Amniotic epithelial cell (primary cell): ENCODE measurements around the gene ARHGAP11A.
"Not testable (repeated sequence)": the region's sequence is repeated elsewhere in the genome, so short reads cannot be mapped to it uniquely, and the experiment has no call there.

Source experiments
- DNase-seq: peaks from one replicate; pipeline ENCODE4 v3.0.0-alpha.2; 2010; ENCODE audit warnings: low read depth

Gene ARHGAP11A

DNA sequence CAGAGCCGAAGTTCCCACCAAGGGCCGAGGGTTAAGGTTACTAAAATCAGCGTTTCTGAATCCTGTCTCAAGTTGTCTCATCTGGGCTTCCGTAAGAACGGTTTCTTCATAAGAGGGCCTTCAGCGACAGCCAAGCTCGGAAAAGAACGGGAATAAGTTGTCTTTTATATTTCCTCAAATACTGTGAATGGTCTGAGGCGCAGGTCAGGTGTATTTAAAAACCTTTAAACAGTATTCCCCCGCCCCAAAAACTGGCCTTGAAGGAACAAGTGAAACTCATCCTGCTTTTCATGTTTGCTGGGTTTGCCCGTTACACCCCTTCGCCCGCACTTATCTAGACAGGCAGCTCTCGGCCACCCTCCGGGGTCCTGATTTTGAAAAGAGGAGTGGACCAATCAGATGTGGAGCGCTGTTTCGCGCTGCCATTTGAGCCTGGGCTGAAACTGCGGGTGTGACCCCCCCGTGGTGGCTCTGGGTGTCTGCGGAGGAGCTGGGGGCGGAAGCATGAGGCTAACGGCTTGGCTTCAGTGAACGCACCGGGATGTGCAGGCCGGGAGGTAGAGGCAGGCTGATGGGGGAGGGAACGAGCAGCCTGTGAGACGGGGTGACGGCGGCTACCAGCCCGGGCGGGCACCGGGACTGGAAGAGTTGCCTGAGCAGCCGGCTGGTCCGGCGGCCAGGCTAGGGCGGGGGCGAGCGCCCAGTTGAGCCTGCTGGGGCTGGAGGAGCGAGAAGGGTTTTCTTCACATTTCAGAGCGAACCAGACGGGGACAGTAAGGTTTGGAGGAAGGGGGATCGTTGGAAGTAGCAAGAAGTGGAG is at the start of gene ARHGAP11A:
Gene ARHGAP11A (plus strand): TSS at position 454 of the 820 bp plus-strand sequence. CDS start 708 bp downstream, outside the sequence.
- DNase-seq, result peak; percentile 94

DNA sequence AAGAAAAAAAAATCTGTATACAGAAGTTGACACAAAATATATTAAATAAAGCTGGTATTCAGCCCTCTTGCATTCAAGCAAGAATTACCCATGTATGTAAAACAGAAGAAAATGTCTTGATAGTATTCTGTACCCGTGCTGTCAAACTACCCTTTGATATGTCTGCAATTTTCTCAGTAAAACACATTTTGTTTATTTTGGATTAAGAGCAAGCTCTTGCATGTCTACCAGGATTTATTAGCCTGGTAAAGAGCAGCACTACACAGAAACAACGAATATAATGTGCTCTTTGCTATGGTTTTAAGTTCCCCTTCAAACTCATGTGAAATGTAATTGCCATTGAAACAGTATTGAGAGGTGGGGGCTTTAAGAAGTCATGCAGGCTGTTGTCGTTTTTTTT is 46.3 kb upstream of the ARHGAP11A start:
- not testable (repeated sequence) for DNase-seq

- not testable (repeated sequence) for DNase-seq
These were observed 36.8 kb upstream of the ARHGAP11A start for GRCh38 chr15:32578482-32578881.

DNA sequence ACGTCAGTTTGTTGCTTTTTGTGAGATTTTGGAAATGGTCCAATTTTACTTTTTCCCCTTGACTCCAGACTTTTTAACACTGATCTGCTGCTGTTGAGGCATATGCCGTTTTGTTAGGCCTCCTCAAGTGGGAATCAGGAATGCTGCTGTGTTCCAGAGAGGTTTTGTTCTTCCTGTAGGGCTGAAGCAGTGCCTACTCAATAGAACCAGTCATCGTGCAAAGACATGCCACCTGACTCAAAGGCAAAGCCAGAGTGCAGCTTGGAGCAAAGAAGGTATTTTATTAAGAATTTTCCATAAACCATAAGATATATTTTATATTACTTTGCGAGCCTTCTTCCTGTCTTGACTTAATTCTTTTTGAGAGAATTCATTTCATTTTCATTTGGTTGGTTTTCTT is 29.5 kb upstream of the ARHGAP11A start:
- DNase-seq, result not testable (repeated sequence)

DNA sequence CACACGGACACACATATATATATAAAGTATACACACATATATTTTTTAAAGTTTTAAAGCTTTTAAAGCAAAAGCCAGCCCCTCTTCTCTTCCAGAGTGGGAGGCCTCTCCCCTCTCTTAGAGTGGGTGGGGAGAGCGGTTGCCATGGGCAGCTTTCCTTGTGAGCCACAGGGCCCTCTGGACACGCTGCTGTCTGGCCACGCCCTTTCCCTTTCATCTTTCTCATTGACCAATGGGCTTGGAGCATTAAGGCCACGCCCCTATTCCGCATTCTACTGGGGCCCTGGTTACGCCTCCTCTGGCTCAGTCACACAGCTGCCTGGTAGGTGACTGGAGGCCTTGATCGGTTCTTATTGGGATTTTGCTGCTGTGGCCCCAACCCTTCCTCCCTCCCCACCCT is 22.2 kb upstream of the ARHGAP11A start, which contains the start of gene GOLGA8N:
Gene GOLGA8N (plus strand): TSS at position 306 of the 400 bp plus-strand sequence.
- not testable (repeated sequence) for DNase-seq

DNA sequence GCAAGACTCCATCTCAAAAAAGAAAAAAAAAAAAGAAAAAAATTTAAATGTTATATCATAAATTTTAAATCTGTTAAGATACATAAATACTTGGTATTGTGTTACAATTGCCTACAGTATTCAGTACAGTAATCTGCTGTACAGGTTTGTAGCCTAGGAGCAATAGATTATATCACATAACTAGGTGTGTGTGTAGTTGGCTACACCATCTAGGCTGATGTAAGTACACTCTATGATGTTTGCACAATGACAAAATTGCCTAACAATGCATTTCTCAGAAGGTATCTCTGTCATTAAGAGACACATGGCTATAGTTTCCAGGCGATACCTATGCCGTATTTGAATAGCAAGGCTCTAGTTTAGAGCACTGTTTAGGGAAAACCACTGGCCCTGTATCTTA is 5.8 kb upstream of the ARHGAP11A start:
- not testable (repeated sequence) for DNase-seq

- peak; percentile 51 for DNase-seq
These were observed 4.6 kb upstream of the ARHGAP11A start for GRCh38 chr15:32610719-32611118.

GRCh38 chr15:32614712-32615050 is 623 bp upstream of the ARHGAP11A start:
- not testable (repeated sequence) for DNase-seq

DNA sequence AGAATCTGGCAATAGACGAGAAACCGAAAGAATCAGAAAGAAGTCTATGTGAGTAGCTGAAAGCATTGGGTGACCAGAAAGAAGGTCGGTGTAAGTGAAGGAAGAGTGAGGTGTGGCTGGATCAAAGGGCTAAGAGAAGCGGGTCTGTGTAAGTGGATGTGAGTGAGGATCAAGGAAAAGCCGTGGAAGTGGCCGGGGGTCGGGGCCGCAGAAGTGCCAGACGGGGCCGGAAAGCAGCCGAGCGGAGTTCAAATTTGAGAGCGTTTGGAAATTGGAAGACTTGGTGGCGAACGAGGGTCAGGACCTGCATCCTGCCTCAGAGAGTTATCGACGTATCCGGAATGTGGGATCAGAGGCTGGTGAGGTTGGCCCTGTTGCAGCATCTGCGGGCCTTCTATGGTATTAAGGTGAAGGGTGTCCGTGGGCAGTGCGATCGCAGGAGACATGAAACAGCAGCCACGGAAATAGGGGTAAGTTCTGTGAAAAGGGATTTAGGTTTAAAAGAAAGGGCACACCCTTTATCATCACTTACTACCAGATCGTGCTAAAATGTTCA is 645 bp downstream of the ARHGAP11A start:
- peak; percentile 21 for DNase-seq

DNA sequence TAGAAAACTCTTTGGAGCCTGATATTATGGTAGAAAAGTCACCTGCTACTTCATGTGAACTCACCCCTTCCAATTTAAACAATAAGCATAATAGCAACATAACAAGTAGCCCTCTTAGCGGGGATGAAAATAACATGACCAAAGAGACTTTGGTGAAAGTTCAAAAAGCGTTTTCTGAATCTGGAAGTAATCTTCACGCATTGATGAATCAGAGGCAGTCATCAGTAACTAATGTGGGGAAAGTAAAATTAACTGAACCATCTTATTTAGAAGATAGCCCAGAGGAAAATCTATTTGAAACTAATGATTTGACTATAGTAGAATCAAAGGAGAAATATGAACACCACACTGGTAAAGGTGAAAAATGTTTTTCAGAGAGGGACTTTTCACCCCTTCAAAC is 21.1 kb downstream of the ARHGAP11A start:
- DNase-seq, result no peak

DNA sequence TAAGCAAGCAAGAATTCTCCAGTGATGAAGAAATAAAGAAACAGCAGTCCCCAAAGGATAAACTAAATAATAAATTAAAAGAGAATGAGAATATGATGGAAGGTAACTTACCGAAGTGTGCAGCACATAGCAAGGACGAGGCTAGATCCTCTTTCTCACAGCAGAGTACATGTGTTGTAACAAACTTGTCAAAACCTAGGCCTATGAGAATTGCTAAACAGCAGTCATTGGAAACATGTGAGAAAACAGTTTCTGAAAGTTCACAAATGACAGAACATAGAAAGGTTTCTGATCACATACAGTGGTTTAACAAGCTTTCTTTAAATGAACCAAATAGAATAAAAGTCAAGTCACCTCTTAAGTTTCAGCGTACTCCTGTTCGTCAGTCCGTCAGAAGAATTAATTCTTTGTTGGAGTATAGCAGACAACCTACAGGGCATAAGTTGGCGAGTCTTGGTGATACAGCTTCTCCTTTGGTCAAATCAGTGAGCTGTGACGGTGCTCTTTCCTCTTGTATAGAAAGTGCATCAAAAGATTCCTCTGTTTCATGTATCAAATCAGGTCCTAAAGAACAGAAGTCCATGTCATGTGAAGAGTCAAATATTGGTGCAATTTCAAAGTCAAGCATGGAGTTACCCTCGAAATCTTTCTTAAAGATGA is 21.7 kb downstream of the ARHGAP11A start:
- no peak for DNase-seq

- DNase-seq, result no peak
These were observed 22.4 kb downstream of the ARHGAP11A start for GRCh38 chr15:32637704-32638103.

GRCh38 chr15:32641517-32642059 is 26.3 kb downstream of the ARHGAP11A start, which contains the start of gene SCG5:
TSS of gene SCG5 (plus strand) at chr15:32641710. CDS start at chr15:32643593, 1,883 bp downstream.
- peak; percentile 76 for DNase-seq

DNA sequence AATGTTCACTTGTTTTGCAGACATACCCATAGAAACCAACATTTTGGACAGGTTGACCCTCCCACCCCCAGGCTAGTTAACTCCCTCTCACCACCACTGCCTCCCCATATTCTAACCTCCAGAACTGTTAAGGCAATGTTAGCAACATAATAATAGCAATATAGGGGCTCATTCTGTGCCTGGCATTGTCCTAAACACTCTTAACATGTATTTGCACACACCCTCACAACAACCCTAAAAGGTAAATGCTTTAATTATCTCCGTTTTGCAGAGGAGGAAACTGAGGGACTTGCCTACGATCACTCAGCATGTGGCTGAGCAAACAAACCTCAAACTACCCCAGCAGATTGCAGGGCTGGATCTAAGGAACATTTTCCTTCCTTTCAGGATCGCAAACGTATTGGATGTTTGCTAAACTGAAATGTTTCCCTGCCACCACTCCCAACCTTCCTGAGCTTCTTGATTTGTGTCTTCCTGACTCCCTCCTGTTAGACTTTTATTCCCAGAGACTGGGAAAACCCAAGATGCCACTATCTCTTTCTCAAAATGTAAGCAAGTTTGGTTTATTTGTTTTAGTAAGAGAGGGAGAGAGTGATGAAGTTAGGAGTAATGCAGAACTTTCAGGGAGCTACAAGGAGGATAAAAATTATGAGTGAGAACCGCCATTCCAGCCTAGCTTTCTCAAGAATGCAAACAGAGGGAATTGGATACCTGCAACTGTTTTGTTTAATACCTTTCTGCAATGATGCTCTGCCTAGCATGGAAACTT is 27.5 kb downstream of the ARHGAP11A start:
- no peak for DNase-seq

DNA sequence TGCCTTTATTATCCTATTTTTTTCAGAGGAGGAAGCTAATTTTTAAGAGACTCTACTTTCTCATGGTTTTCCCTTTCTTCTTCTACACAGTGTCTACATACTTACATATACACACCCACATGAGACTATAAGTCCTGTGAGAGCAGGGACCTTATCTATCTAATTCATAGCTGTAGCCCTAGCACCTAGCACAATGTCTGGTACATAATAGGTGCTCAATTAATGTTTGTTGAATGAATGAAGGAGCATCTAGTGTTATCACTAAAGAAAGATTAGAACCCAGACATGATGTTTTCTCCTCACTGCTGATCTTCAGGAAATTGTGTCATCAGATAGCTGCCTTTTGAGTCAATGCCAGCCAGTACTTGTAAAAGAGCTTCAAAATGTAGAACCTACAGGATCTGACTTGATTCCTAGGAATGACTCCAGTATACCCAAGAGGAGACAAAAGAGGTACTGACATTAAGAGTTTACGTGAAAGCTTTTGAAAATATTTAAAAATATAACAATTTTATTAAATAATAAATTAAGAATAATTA is 28.7 kb downstream of the ARHGAP11A start:
- DNase-seq, result peak; percentile 24

DNA sequence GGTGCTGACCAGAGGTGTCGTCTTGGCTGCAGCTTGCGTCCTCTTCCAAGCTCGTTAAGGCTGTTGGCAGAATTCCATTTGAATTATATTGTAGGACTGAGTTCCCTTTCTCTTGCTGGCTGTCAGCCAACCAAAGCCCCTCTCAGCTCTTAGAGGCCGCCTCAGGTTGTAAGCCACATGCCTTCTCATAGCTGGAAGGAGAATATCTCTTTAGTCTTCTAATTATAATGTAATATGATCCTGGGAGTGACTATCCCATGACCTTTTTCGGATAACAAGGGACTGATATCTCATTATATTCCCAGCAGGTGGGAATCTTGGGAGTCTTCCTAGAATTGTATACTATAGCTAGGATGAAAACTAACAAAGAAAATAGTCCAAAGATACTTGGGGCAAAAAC is 31.0 kb downstream of the ARHGAP11A start:
- no peak for DNase-seq

- peak; percentile 40 for DNase-seq
These were observed 34.0 kb downstream of the ARHGAP11A start for GRCh38 chr15:32649342-32649741.

DNA sequence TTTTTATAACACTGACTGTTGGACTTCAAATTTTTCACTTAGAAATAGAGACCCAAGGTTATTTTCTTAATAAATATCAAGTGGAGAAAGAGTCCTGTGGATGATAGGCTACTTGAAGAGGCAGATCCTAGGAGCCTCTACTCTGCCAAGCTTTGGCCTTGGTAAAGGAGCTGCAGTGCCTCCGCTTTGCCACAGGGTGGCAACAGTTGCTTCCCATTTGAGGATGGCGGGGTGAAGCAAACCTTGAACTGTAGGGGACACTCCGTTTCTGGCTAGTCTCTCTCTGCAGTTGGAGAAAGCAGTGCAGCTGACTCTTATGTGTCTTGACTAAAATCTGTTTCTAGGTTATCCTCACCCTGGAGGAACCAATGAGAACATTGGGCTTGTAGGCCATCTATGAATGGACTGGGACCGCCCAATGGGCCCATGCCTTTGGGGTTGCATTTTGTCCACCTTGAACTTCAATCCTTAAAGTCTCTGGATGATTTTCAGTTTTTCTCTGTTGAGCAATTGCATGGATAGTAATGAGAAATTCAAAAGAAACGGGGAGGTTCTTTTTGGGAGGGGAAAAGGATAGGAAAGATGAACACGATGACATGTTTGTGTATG is 36.0 kb downstream of the ARHGAP11A start:
- peak; percentile 55 for DNase-seq

DNA sequence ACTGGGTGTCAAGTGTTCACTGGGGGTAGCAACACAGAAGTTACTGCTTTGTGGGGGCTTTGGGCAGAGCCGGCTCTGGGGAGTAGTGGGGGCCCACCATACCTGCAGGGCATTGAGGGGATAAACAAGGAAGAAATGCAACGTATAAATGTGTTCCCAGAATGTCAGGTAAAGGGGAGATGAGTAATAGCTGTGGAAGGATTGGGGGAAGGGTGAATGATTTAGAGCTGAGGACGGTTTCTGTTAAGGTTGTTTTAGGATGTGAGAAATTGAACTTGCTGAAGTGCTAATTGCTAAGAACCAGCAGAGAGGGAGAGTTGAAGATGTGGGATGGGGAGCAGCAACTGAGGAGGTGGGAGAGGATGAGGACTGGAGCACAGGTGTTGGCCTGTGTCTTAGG is 36.9 kb downstream of the ARHGAP11A start:
- DNase-seq, result no peak

DNA sequence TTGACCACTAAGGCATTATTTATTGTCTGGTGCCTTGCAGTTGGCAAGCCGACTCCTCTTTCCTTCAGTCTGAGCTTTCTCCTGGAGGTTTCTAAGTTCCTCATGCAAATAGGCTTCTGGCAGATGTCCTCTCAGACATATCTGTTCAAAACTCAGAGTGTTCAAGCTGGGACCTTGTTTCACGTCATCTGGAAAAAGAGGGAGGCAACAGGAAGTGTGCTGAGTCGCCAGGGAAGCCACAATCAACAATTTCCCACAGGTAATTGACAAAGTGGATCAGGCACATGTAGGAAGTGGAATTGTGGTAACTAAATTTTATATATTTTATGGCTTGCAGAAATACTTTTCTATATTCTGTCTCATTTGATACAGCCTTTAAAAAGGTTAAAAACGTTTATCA is 40.8 kb downstream of the ARHGAP11A start:
- DNase-seq, result no peak

- DNase-seq, result no peak
These were observed 41.2 kb downstream of the ARHGAP11A start for GRCh38 chr15:32656496-32656895.
